ENCODE data around the gene BMPR1B.
"Not testable (repeated sequence)": the region's sequence is repeated elsewhere in the genome, so short reads cannot be mapped to it uniquely, and the experiment has no call there.

Gene BMPR1B

GRCh38 chr4:95134016-95134415 lies 376.3 kb downstream of the BMPR1B start:
- DNase-seq (ENCODE audit: low read depth, low spot score) = not testable (repeated sequence)

GRCh38 chr4:95139424-95139823 lies 381.7 kb downstream of the BMPR1B start:
- not testable (repeated sequence) for DNase-seq (ENCODE audit: low read depth, low spot score)

DNA sequence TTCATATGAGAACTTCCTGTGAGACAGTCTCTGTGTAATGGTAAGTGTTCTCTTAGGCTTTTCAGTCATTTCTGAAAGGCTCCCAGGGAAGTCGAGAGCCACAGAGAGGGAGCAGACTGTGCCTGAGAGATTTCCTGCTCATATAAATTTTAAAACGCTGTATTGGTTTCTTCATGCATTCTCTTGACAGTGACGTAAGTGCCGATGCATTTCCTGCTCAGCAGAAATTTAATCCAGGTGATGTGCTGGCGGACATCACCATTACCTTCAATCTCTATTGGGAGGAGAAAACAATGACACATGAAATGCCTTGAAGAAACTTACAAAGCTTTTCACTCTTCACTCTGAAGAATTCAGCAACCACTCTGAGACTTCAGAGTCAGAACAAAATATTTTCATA lies 383.6 kb downstream of the BMPR1B start:
- DNase-seq (ENCODE audit: low read depth, low spot score) = no peak

DNA sequence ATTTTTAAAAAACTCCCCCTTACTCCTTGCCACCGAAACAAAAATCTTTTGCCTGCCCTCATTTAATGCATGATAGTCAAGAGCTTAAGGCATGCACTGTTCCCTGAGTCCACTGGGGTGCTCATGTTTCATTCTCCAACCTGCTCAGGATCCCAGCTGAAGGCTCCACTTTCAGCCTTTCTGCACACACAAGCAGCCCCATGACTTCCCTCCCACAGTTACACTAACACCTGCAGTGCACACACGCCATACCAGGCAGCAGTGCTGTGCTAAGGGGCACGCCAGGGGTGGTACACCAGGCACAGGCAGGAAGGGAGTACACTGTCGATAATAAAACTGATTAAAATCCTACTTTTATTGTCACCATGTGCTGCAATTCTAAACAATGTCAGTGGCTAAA lies 385.2 kb downstream of the BMPR1B start:
- no peak for DNase-seq (ENCODE audit: low read depth, low spot score)

GRCh38 chr4:95151255-95151654 lies 393.5 kb downstream of the BMPR1B start:
- no peak for DNase-seq (ENCODE audit: low read depth, low spot score)

DNA sequence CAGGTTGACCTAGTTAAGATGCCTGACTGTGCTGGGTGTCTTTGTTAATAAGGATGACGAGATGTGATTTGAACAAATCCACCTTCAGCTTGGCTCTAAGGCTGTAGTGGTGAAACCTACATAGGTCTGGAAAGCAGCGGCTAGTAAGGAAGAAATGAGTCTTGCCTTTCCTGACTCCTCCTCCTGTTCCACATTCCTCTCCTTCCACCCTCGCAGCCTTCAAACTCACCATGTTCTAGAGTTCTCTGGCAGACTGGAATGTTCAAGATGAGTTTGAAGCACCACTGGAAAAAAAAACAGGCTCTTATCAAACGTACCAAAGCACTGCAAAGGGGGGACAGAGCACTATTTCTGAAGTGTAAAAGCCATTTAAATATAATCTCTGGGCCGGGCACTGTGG lies 395.4 kb downstream of the BMPR1B start:
- no peak for DNase-seq (ENCODE audit: low read depth, low spot score)

- DNase-seq (ENCODE audit: low read depth, low spot score) = no peak
Measured at GRCh38 chr4:95155759-95156451, 398.1 kb downstream of the BMPR1B start.

GRCh38 chr4:95156452-95156765 lies 398.7 kb downstream of the BMPR1B start:
- DNase-seq (ENCODE audit: low read depth, low spot score) = no peak

DNA sequence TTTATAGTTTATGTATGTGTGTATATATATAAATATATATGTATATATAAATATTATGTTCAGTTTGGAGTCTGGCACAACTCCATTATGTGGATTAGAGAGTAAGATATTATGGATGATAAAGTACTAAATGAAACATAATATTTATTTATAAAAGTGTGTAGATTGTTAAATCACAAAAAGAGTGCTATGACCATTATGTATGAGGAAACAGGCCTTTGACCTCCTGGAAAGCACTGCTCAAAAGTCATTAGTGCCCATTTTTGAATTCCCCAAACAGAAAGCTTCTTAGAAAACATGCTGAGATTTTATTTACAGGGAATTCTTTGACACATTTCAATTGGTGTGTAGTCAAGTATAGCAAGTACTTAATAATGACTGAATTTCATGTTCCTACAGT lies 399.8 kb downstream of the BMPR1B start:
- DNase-seq (ENCODE audit: low read depth, low spot score) = no peak

DNA sequence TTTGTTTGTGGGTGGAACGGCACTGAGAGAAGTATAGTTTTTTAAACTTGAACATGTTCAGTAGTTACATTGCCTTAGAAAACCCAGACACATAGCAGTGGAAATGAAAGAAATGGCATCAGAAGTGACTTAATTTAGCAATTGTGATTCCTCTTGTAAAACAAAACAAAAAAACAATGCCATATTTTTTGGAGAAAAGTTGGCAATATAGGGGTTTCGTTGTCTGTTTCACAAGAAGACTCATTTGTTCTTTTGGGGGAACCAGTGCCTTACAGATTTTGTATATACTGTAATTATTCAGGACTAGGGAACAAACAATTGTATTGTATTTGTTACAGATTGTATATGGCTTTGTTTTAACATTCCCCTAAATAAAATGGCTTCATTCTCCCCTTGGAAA lies 400.3 kb downstream of the BMPR1B start:
- no peak for DNase-seq (ENCODE audit: low read depth, low spot score)

DNA sequence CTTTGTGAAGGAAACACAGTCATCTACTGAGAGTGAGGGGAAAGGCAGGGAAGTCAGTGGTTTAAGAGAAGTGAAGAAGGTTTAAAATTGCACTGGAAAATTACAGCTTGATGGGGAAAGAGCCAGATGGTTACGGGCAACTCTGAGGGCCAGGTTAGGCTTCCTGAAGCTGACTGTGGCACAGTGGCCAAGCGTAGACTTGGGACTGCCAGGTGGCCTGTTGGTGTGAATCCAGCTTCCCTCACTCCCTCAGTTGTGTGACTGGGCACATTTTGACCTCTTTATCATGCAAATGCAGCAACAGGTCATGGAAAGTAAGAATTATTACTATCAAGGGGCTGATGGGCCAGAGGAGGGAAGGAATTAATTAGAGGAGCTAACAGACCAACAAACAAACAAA lies 400.9 kb downstream of the BMPR1B start:
- DNase-seq (ENCODE audit: low read depth, low spot score) = no peak

GRCh38 chr4:95159384-95159783 lies 401.6 kb downstream of the BMPR1B start:
- DNase-seq (ENCODE audit: low read depth, low spot score) = no peak

DNA sequence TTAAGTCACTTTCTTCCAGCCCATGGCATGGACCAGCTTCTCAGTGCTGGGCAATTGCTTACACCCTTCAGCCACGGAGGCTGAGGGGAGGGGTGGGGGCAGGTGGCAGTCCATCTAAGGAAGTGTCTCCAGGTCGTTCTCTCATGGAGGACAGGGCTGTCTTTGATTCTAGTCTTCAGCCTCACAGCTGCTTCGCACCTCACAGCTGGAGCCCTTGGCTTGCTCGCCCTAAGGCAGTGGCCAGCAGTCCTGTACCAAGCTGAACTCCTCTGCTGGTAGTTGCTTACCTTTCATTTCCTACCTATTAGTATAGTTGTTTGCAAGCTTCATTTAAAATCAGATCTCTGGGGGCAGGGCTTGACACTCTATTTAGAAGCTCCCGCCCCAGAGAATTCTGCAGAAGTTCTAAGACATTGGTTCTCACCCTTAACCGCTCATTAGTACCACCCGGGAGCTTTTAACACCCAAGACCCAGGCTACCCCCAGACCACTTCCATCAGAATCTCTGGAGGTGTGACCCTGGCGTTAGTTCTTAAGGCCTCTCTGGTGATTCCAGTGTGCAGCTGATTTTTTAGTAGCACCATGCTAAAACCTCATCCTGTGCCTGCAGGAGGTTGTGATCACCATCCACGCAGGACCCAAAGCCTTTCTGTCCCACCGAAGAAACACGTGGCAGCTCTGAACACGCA lies 404.2 kb downstream of the BMPR1B start:
- no peak for DNase-seq (ENCODE audit: low read depth, low spot score)

GRCh38 chr4:95162867-95163266 lies 405.1 kb downstream of the BMPR1B start:
- DNase-seq (ENCODE audit: low read depth, low spot score) = no peak

DNA sequence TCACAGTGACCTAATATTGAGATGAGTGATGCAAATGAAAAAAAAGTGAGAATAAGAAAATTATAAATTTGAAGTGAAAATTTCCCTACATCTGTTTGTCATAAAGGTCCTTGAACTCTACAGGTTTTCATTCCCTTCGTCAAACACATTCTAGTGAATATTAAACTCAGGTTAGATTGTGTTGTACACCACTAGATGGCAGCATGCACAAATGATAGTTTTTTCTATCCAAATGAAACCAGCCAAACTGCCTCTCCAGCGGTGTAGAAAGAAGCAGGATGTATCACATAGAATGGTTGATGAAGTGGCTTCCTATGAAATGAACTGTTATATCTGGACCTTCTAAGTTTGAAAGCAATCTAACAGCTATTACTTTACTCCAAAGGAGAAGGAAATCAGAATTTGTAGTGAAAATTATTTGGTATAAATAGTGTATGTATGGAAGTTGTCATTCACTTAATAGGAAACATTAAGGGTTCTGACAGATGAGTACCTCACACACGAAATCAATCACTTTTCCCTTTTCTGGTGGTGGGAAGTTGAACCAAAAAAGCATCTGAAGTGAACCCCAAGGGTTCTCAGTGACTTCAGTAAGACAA lies 408.3 kb downstream of the BMPR1B start:
- DNase-seq (ENCODE audit: low read depth, low spot score) = no peak

GRCh38 chr4:95167805-95168204 lies 410.1 kb downstream of the BMPR1B start:
- DNase-seq (ENCODE audit: low read depth, low spot score) = no peak

DNA sequence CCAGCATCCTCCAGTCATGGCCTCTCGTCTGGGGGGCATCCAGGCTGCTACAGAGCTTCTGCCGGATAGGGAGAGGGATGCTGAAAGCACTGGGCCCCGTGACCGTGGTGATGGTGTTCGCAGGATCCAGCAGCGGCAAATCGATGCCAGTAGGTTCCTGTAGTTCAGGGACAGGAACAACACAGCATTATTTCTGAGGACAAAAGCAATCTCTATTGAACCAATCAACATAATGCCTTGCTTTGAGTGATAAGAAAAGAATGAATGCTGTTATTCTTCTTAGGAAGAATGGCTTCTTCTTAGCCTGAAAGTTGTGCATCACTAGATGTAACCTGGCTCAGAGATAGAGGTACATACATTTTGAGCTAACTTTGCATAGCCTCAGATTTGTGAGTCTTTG lies 412.4 kb downstream of the BMPR1B start:
- no peak for DNase-seq (ENCODE audit: low read depth, low spot score)

DNA sequence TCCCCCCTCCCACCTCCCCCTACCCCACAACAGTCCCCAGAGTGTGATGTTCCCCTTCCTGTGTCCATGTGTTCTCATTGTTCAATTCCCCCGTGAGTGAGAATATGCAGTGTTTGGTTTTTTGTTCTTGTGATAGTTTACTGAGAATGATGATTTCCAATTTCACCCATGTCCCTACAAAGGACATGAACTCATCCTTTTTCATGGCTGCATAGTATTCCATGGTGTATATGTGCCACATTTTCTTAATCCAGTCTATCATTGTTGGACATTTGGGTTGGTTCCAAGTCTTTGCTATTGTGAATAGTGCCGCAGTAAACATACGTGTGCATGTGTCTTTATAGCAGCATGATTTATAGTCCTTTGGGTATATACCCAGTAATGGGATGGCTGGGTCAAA lies 413.6 kb downstream of the BMPR1B start:
- not testable (repeated sequence) for DNase-seq (ENCODE audit: low read depth, low spot score)

DNA sequence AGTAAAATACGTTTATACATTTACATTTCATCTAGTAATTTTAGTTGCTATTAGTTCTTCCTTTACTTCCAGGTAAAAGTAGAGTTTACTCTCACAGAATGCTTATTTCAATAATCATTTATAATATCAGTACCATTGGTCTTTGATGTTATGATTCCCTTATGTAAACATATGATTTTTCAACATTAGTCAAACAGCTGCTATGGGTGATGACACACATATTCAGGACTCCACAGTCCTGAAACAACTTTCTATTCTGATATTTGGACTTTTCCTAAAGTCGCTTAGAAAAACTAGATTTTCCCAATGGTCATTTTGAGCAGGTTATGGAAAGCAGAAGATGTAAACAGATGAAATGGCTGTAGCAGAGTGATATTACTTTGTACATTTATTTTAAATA lies 421.2 kb downstream of the BMPR1B start:
- DNase-seq (ENCODE audit: low read depth, low spot score) = no peak

- no peak for DNase-seq (ENCODE audit: low read depth, low spot score)
Measured at GRCh38 chr4:95180531-95181242, 422.9 kb downstream of the BMPR1B start.

- DNase-seq (ENCODE audit: low read depth, low spot score) = no peak
Measured at GRCh38 chr4:95181243-95181995, 423.7 kb downstream of the BMPR1B start.

- no peak for DNase-seq (ENCODE audit: low read depth, low spot score)
Measured at GRCh38 chr4:95181996-95182306, 424.2 kb downstream of the BMPR1B start.
